Stimulated activated naive CD4-positive, alpha-beta T cell (primary cell): Measurements from ENCODE around the gene SHMT1.
"Not testable (repeated sequence)": the region's sequence is repeated elsewhere in the genome, so short reads cannot be mapped to it uniquely, and the experiment has no call there.

Source experiments
- DNase-seq, 6 experiments: peaks; one replicate each; lab custom pipeline; 2025; lab: John Stamatoyannopoulos, UW

The SHMT1 gene

GRCh38 chr17:18363101-18364049 lies at the start of gene SHMT1:
SHMT1 (minus strand) TSS chr17:18363550; CDS start chr17:18355981, 7,569 bp downstream.
- DNase-seq = peak; percentile 78 to 91 (median 86)

GRCh38 chr17:18412001-18412538 lies 48.7 kb upstream of the SHMT1 start:
- DNase-seq = not testable (repeated sequence)

GRCh38 chr17:18411377-18411864 lies 48.1 kb upstream of the SHMT1 start:
- peak in 2 of 6 experiments; percentile 14 to 42 for DNase-seq

- not testable (repeated sequence) for DNase-seq
Measured at GRCh38 chr17:18410736-18411135, 47.4 kb upstream of the SHMT1 start.

- not testable (repeated sequence) for DNase-seq
Measured at GRCh38 chr17:18409321-18409720, 46.0 kb upstream of the SHMT1 start.

- DNase-seq = not testable (repeated sequence)
Measured at GRCh38 chr17:18408906-18409305, 45.6 kb upstream of the SHMT1 start.

- DNase-seq = not testable (repeated sequence)
Measured at GRCh38 chr17:18403604-18404003, 40.3 kb upstream of the SHMT1 start.

GRCh38 chr17:18403166-18403565 lies 39.8 kb upstream of the SHMT1 start:
- DNase-seq = not testable (repeated sequence)

GRCh38 chr17:18401872-18402590 lies 38.7 kb upstream of the SHMT1 start:
- not testable (repeated sequence) for DNase-seq

GRCh38 chr17:18388728-18389127 lies 25.4 kb upstream of the SHMT1 start:
- DNase-seq = not testable (repeated sequence)

GRCh38 chr17:18388266-18388665 lies 24.9 kb upstream of the SHMT1 start:
- not testable (repeated sequence) for DNase-seq

- not testable (repeated sequence) for DNase-seq
Measured at GRCh38 chr17:18387583-18387982, 24.2 kb upstream of the SHMT1 start.

GRCh38 chr17:18384271-18384670 lies 20.9 kb upstream of the SHMT1 start:
- DNase-seq = not testable (repeated sequence)

GRCh38 chr17:18383079-18383481 lies 19.7 kb upstream of the SHMT1 start:
- DNase-seq = peak in 3 of 6 experiments; percentile 22 to 52 (median 32)

GRCh38 chr17:18382441-18383078 lies 19.2 kb upstream of the SHMT1 start:
- DNase-seq = no peak

GRCh38 chr17:18381953-18382245 lies 18.5 kb upstream of the SHMT1 start:
- no peak for DNase-seq

GRCh38 chr17:18381158-18381952 lies 18.0 kb upstream of the SHMT1 start:
- no peak for DNase-seq

- no peak for DNase-seq
Measured at GRCh38 chr17:18380471-18381157, 17.3 kb upstream of the SHMT1 start.

GRCh38 chr17:18379246-18380146 lies 16.1 kb upstream of the SHMT1 start:
- DNase-seq = no peak
